Sigmoid colon (tissue), 4 donors: ENCODE results near the gene DDX5.

ENCODE experiments used
- CTCF ChIP-seq, 4 experiments: fragments of 450-650 bp in 3 of 4; fragments of 200-600 bp in 1 of 4; IDR thresholded peaks; one replicate each; pipeline ENCODE4 v1.5.1; 2016 to 2019; ENCODE audit warnings: antibody characterized with exemption in 4 of 4, mild to moderate bottlenecking in 3 of 4, moderate library complexity in 2 of 4
- EP300 ChIP-seq, 4 donors: sonication (generic); formaldehyde crosslinking; IDR thresholded peaks; one replicate each; pipeline ENCODE4 v1.6.1; 2017; ENCODE audit warnings: antibody characterized with exemption in 4 of 4
- POLR2A ChIP-seq, 2 donors: fragments of 450-650 bp; IDR thresholded peaks; one replicate each; pipeline ENCODE4 v1.6.1; 2016; ENCODE audit warnings: antibody characterized with exemption in 2 of 2, mild to moderate bottlenecking in 2 of 2, moderate library complexity in 2 of 2
- POLR2AphosphoS5 ChIP-seq, 4 donors: sonication (generic); formaldehyde crosslinking; IDR thresholded peaks; one replicate each; pipeline ENCODE4 v1.6.1; 2017; ENCODE audit warnings: antibody characterized with exemption in 4 of 4

- TF ChIP-seq POLR2A (IDR thresholded peaks at IDR 0.05) (no peak), CTCF (IDR thresholded peaks at IDR 0.05) (no peak), POLR2AphosphoS5 (IDR thresholded peaks at IDR 0.05) (no peak), EP300 (IDR thresholded peaks at IDR 0.05) (no peak)
Measured at GRCh38 chr17:64515419-64515818, 9.3 kb upstream of the DDX5 start.
